Endometrial microvascular endothelial cells (primary cell): Measurements from ENCODE around the gene PRMT1. TPM values are rescaled to one million over a fixed set of nuclear protein-coding genes. Genes with fewer than 3 reads are reported as not detected.
"Not testable (repeated sequence)": the region's sequence is repeated elsewhere in the genome, so short reads cannot be mapped to it uniquely, and the experiment has no call there.

Experiments used
- in situ Hi-C: cut with HindIII; loops from 2 replicates; pipeline ENCODE4 v1.10.0; 2017; ENCODE audit warnings: low sequenced_read_pairs, low pct_unique_long_range_greater_than_20kb; ENCODE audit errors: inconsistent ontology term
- total RNA-seq: library from RNA; depleted of rRNA; stranded (reverse); fragments of >200 nt; gene quantifications from one replicate; pipeline ENCODE4 v1.2.3, GENCODE V29; 2015; ENCODE audit errors: inconsistent ontology term

The PRMT1 gene
- total RNA-seq, 1 donor from 2014 or later: 456 TPM

DNA sequence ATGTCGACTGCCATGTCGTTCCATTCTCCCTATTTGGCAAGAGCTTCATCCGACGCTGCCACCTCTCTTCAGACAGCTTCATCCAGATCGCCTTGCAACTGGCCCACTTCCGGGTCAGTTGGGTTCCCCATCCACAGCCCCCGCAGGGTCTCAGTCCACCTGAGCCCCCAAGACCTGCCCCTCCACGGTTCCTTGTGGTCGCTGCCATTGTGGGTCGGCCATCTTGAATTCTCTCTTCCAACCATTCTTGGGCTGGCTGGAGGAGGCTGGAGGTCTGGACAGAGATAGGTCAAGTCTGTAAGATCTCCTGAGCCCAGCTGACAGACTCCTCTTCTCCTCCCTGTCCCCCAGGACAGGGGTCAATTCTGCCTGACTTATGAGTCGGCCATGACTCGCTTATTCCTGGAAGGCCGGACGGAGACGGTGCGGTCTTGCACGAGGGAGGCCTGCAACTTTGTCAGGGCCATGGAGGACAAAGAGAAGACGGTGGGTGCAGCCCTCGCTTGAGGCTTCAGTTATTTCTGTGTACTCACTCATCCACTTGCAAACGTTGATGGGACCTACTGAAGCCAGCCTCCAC, 33.4 kb downstream of the PRMT1 start:
- in situ Hi-C loops: no loop called here

DNA sequence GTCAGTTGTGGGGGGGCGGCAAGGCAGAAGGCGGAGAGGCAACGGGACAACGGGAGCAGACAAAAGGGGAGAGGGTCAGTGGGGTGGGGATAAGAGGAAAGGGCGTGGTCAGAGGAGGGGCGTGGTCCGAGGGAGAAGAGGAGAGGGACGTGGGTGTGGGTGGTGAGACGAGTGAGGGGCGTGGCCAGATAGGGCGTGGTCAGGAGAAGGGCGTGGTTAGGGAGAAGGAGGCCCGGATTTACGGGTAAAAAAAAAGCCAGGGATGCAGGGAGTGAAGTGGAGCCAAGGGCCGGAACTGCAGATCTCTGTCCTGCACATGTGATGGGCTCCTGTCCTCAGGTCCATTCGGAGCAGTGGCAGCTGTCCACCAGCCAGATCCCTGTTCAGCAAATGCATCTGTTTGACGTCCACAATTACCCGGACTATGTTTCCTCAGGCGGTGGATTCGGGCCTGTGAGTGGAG, 35.4 kb downstream of the PRMT1 start:
- in situ Hi-C loops: no loop called here

- in situ Hi-C loops: no loop called here
Observed at GRCh38 chr19:49713236-49713845, 36.3 kb downstream of the PRMT1 start.

DNA sequence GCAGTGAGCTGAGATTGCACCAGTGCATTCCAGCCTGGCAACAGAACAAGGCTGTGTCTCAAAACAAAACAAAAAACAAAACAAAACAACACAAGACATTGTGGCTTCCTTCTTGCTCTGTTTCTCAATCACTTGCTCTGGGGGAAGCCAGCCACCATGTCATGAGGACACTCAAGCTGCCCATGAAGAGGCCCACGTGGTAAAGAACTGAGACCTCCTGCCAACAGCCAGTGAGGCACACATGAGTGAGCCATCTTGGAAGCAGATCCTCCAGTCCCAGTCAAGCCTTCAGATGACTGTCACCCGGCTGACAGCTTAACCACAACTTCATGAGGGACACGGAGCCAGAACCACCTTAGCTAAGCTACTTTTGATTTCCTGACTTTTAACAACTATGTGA, 39.1 kb downstream of the PRMT1 start:
- in situ Hi-C loops: no loop called here

- in situ Hi-C loops: no loop called here
Observed at GRCh38 chr19:49718511-49718910, 41.4 kb downstream of the PRMT1 start.

DNA sequence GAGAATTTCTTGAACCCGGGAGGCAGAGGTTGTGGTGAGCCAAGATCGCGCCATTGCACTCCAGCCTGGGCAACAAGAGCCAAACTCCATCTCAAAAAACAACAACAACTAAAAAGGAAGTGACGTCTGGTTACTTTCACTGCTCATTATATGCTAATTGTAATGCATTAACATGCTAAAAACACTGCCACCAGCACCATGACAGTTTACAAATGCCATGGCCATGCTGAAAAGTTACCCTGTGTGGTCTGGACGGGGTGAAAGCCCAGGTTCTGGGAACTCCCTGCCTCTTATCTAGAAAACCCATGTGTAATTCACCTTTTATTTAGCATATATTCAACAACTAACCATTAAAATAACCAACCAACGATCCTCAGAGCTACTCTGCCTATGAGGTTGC, 41.9 kb downstream of the PRMT1 start:
- in situ Hi-C loops: no loop called here

GRCh38 chr19:49719420-49719819, 42.3 kb downstream of the PRMT1 start:
- in situ Hi-C loops: not testable (repeated sequence)

GRCh38 chr19:49727217-49728030, 50.4 kb downstream of the PRMT1 start:
- in situ Hi-C loops: no loop called here

GRCh38 chr19:49730166-49730565, 53.1 kb downstream of the PRMT1 start:
- in situ Hi-C loops: no loop called here

Other genes with a start within 250 kb of the PRMT1 start
- not detected for gene SLC17A7, start 235.7 kb upstream of the PRMT1 start, total RNA-seq
- 97.7 TPM for gene PIH1D1, start 225.5 kb upstream of the PRMT1 start, total RNA-seq
- gene ALDH16A1, start 224.0 kb upstream of the PRMT1 start, total RNA-seq: 67.4 TPM
- 2.6 TPM for gene FLT3LG, start 203.1 kb upstream of the PRMT1 start, total RNA-seq
- 2,035 TPM for gene RPL13A, start 189.7 kb upstream of the PRMT1 start, total RNA-seq
- gene RPS11, start 180.8 kb upstream of the PRMT1 start, total RNA-seq: 3,348 TPM
- 93.4 TPM for gene FCGRT, start 164.6 kb upstream of the PRMT1 start, total RNA-seq
- gene RCN3, start 149.3 kb upstream of the PRMT1 start, total RNA-seq: 38.2 TPM
- 107 TPM for gene NOSIP, start 96.7 kb upstream of the PRMT1 start, total RNA-seq
- not detected for gene PRRG2, start 96.0 kb upstream of the PRMT1 start, total RNA-seq
- gene PRR12, start 86.1 kb upstream of the PRMT1 start, total RNA-seq: 7.5 TPM
- gene RRAS, start 37.1 kb upstream of the PRMT1 start, total RNA-seq: 45.0 TPM
- 73.5 TPM for gene SCAF1, start 35.1 kb upstream of the PRMT1 start, total RNA-seq
- gene IRF3, start 11.4 kb upstream of the PRMT1 start, total RNA-seq: 81.9 TPM
- gene BCL2L12, start 11.3 kb upstream of the PRMT1 start, total RNA-seq: 51.6 TPM
- gene ADM5, start 12.3 kb downstream of the PRMT1 start, total RNA-seq: not detected
- gene CPT1C, start 13.8 kb downstream of the PRMT1 start, total RNA-seq: 9.6 TPM
- not detected for gene TSKS, start 86.0 kb downstream of the PRMT1 start, total RNA-seq
- 125 TPM for gene AP2A1, start 89.7 kb downstream of the PRMT1 start, total RNA-seq
- 10.6 TPM for gene FUZ, start 136.0 kb downstream of the PRMT1 start, total RNA-seq
- 31.7 TPM for gene MED25, start 141.0 kb downstream of the PRMT1 start, total RNA-seq
- 59.8 TPM for gene PTOV1, start 173.9 kb downstream of the PRMT1 start, total RNA-seq
- gene PNKP, start 190.3 kb downstream of the PRMT1 start, total RNA-seq: 50.6 TPM
- gene AKT1S1, start 200.1 kb downstream of the PRMT1 start, total RNA-seq: 23.1 TPM
- gene TBC1D17, start 200.4 kb downstream of the PRMT1 start, total RNA-seq: 12.6 TPM
- gene IL4I1, start 219.6 kb downstream of the PRMT1 start, total RNA-seq: 1.2 TPM